Stomach smooth muscle (tissue), 2 donors: Measurements from ENCODE around the gene CCR9.

Experiments used
- H3K27ac ChIP-seq: one replicate; pipeline ENCODE4 v1.7.0; 2013; ENCODE audit warnings: mild to moderate bottlenecking, low read length, inconsistent platforms
- H3K27me3 ChIP-seq, 2 donors: one replicate each; pipeline ENCODE4 v1.7.0; 2013; ENCODE audit warnings: low read length in 2 of 2; ENCODE audit not compliant: insufficient read depth in 2 of 2, control insufficient read depth in 1 of 2
- H3K36me3 ChIP-seq, 2 donors: one replicate each; pipeline ENCODE4 v1.7.0; 2013; ENCODE audit warnings: low read length in 2 of 2; ENCODE audit not compliant: control insufficient read depth in 2 of 2, insufficient read depth in 2 of 2
- H3K4me1 ChIP-seq: one replicate; pipeline ENCODE4 v1.7.0; 2013; ENCODE audit warnings: low read length; ENCODE audit not compliant: control insufficient read depth, insufficient read depth
- H3K4me3 ChIP-seq, 2 donors: one replicate each; pipeline ENCODE4 v1.7.0; 2013; ENCODE audit warnings: low read length in 2 of 2
- H3K9ac ChIP-seq, 2 donors: one replicate each; pipeline ENCODE4 v1.7.0; 2013; ENCODE audit warnings: low read length in 2 of 2, mild to moderate bottlenecking in 1 of 2
- H3K9me3 ChIP-seq, 2 donors: one replicate each; pipeline ENCODE4 v1.7.0; 2013; ENCODE audit warnings: low read length in 2 of 2; ENCODE audit not compliant: control insufficient read depth in 2 of 2
- donor health status: healthy.
- donor health status: Pancreatic carcinoma.

Gene CCR9

DNA sequence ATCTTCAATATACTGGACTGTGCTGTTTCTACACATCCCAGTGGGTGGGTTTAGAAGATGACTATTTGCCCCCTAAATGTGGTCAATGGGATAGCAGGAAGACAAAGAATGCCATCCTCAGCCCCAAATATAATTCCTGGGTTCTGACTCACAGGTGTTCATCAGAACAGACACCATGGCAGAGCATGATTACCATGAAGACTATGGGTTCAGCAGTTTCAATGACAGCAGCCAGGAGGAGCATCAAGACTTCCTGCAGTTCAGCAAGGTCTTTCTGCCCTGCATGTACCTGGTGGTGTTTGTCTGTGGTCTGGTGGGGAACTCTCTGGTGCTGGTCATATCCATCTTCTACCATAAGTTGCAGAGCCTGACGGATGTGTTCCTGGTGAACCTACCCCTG is 60.0 kb downstream of the CCR9 start:
- Histone ChIP-seq H3K4me1 (peaks cover 5% of the 10 kb centered on the region), H3K36me3 (peaks cover 58 to 71% of the 10 kb centered on the region in 2 donors), H3K27me3 (no peaks in the 10 kb centered on the region), H3K4me3 (no peak overlapping the region), H3K9ac (no peak overlapping the region), H3K27ac (no peak overlapping the region), H3K9me3 (no peaks in the 10 kb centered on the region)

DNA sequence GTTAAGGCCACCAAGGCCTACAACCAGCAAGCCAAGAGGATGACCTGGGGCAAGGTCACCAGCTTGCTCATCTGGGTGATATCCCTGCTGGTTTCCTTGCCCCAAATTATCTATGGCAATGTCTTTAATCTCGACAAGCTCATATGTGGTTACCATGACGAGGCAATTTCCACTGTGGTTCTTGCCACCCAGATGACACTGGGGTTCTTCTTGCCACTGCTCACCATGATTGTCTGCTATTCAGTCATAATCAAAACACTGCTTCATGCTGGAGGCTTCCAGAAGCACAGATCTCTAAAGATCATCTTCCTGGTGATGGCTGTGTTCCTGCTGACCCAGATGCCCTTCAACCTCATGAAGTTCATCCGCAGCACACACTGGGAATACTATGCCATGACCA is 60.5 kb downstream of the CCR9 start:
- Histone ChIP-seq H3K4me3 (no peak overlapping the region), H3K9ac (no peak overlapping the region), H3K4me1 (peaks cover 5% of the 10 kb centered on the region), H3K27me3 (no peaks in the 10 kb centered on the region), H3K36me3 (peaks cover 63 to 75% of the 10 kb centered on the region in 2 donors), H3K27ac (no peak overlapping the region), H3K9me3 (no peaks in the 10 kb centered on the region)

DNA sequence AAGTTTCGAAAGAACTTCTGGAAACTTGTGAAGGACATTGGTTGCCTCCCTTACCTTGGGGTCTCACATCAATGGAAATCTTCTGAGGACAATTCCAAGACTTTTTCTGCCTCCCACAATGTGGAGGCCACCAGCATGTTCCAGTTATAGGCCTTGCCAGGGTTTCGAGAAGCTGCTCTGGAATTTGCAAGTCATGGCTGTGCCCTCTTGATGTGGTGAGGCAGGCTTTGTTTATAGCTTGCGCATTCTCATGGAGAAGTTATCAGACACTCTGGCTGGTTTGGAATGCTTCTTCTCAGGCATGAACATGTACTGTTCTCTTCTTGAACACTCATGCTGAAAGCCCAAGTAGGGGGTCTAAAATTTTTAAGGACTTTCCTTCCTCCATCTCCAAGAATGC is 61.0 kb downstream of the CCR9 start:
- Histone ChIP-seq H3K9ac (no peak overlapping the region), H3K4me1 (peaks cover 5% of the 10 kb centered on the region), H3K9me3 (no peaks in the 10 kb centered on the region), H3K4me3 (no peak overlapping the region), H3K36me3 (peaks cover 67 to 78% of the 10 kb centered on the region in 2 donors), H3K27me3 (no peaks in the 10 kb centered on the region), H3K27ac (no peak overlapping the region)

DNA sequence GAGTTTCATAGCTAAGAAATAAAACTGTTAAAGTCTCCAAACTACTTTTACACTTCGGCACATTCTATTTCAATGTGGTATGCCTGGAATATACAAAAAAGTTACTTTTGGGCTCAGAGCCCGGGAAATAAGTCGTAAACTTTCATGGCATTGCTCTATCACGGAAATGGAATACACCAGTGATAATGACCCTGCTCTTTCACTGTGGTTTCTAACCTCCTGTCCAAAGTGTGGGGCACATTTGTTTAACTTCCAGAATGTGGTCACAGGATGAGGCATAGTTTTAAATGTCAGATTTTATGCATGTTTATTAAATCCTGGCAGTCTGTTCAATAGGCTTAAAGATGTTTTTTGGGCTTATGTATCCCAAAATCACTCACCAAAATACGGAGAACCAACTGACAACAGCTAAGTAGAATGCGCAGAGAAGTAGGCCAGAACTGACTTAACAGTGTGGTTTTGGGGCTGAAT is 62.0 kb downstream of the CCR9 start:
- no peak overlapping the region for H3K27ac ChIP-seq
- peaks cover 5% of the 10 kb centered on the region for H3K4me1 ChIP-seq
- H3K9ac ChIP-seq: no peak overlapping the region
- no peaks in the 10 kb centered on the region for H3K27me3 ChIP-seq
- H3K36me3 ChIP-seq: peaks cover 74 to 81% of the 10 kb centered on the region in 2 donors
- no peaks in the 10 kb centered on the region for H3K9me3 ChIP-seq
- no peak overlapping the region for H3K4me3 ChIP-seq

DNA sequence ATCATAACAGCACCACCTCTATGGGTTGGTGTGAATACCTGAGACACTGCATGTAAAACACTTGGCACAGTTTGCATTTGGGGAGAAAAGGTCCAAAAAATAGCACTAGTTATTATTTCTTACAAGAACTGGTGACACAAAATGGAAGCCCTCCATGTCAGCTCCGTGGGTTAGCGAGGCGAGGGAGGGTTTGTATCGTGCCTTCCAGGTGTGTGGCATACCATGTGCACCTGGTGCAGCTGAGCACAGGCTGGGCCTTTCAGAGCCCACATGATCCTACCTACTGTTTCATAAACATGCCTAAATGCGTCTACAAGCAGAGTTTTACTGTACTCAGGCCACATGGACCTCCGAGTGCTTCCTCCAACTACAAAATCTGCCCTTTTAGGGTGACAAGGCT is 62.5 kb downstream of the CCR9 start:
- Histone ChIP-seq H3K4me3 (no peak overlapping the region), H3K36me3 (peaks cover 76 to 83% of the 10 kb centered on the region in 2 donors), H3K27ac (no peak overlapping the region)

DNA sequence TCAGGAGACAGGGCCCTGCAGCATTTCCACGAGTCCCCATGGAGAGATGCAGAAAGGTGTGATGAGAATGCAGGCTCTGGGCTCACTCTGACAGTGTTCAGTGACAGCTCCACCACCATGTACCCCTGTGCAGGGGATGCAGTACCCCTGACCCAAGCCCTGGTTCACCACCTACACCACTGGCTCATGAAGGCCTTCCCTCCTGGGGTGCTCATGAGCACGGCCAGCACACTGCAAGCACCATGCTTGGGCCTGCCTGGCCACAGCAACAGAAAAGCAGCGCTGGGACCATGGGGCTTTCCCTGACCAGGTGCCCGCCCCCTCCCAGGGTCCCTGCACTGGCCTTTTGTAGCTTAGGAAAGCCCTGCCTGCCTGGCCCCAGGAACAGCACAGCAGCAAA is 63.1 kb downstream of the CCR9 start:
- Histone ChIP-seq H3K9me3 (no peaks in the 10 kb centered on the region), H3K27me3 (no peaks in the 10 kb centered on the region), H3K9ac (no peak overlapping the region), H3K4me3 (no peak overlapping the region), H3K4me1 (peaks cover 5% of the 10 kb centered on the region), H3K27ac (no peak overlapping the region), H3K36me3 (peaks cover 82 to 89% of the 10 kb centered on the region in 2 donors)

More for the DNA sequence above, 62.5 kb downstream of the CCR9 start:
- Histone ChIP-seq H3K27me3 (no peaks in the 10 kb centered on the region), H3K4me1 (peaks cover 5% of the 10 kb centered on the region), H3K9me3 (no peaks in the 10 kb centered on the region), H3K9ac (no peak overlapping the region)

DNA sequence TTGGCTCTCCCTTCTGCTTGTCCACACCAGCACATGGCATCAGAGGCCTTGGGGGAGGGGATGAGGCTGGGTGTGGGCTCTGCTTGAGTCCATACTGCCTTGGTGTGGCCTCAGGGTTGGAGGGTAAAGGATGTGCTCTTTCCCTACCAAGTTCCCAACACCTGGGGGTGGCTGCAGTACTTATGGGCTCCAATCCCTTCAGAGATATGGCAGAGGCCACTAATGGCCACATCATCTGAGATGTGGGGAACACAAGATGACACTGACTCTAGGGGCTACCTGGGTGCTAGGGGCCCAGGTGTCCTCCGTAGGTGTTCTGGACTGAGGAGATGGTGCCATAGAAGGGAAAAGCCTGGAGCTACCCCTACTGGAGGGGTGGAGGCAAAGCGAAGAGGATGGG is 63.8 kb downstream of the CCR9 start:
- Histone ChIP-seq H3K4me1 (peaks cover 5% of the 10 kb centered on the region), H3K9me3 (no peaks in the 10 kb centered on the region), H3K4me3 (no peak overlapping the region), H3K27me3 (no peaks in the 10 kb centered on the region), H3K36me3 (peaks cover 85 to 95% of the 10 kb centered on the region in 2 donors), H3K27ac (no peak overlapping the region), H3K9ac (no peak overlapping the region)

DNA sequence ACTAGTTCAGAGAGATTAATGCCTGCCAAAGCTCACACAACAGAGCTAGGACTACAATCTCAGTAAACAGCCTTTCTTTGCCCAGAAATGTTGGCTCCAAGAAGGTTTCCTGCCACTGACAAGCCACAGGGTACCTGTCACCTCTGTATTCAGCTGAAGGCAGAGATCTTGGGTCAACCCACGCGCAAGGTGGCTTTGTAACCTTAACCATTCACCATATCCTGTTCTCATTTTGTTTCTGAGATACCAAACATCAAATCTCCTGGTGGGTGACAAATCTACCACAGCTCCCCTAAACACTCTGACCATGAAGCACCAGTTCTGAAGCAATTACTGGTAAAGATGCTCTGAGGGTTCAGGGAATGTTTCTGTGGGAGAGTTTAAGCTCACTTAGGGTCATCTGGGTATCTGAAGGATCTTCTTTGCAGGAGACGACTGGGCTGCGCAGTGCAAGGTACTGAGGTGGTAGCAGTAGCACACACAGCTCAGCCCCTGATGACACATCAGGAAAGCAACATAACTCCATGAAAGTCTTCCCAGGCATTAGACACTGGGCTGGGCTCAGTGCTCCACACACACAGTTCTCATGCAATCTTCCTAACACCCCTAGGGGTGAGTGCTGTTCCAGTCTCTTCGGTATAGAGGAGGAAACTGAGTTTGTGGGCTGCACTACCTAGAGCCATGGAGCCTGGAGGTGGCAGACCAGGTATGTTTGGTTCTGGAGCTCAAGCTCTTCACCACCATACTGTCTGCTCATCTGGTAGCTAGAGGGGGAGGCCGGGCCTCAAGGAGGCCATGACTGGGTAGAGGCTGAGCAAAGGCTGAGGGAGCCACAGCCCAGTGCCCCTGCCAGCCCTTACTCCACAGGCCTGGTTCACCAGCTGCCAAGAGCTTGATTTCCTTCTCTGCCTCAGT is 64.6 kb downstream of the CCR9 start:
- no peak overlapping the region for H3K4me3 ChIP-seq
- no peaks in the 10 kb centered on the region for H3K9me3 ChIP-seq
- H3K9ac ChIP-seq: no peak overlapping the region
- H3K36me3 ChIP-seq: peaks cover 85 to 95% of the 10 kb centered on the region in 2 donors
- no peak overlapping the region for H3K27ac ChIP-seq
- no peaks in the 10 kb centered on the region for H3K27me3 ChIP-seq
- peaks cover 5% of the 10 kb centered on the region for H3K4me1 ChIP-seq

DNA sequence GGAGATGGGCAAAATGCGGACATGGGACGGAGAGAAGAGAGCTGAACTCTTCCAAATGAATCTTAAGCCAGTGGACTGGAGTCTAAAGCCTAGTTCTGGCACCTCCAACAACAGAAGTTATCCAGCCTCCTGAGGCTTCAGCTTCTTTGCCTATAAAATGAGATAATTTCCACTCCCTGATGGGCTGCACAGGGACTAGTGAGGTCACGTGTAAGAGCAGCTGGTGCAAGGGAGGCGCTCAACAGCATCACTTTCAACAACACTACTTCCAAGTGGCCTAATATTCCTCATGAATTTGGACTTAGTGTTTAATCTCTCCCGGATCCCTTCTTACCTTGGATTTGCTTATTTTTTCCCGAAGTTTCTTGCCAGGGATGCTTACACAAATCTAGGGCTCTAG is 65.6 kb downstream of the CCR9 start:
- Histone ChIP-seq H3K36me3 (peaks cover 80 to 88% of the 10 kb centered on the region in 2 donors), H3K9ac (no peak overlapping the region), H3K4me3 (no peak overlapping the region), H3K4me1 (peaks cover 5% of the 10 kb centered on the region), H3K27ac (no peak overlapping the region), H3K27me3 (no peaks in the 10 kb centered on the region), H3K9me3 (no peaks in the 10 kb centered on the region)

DNA sequence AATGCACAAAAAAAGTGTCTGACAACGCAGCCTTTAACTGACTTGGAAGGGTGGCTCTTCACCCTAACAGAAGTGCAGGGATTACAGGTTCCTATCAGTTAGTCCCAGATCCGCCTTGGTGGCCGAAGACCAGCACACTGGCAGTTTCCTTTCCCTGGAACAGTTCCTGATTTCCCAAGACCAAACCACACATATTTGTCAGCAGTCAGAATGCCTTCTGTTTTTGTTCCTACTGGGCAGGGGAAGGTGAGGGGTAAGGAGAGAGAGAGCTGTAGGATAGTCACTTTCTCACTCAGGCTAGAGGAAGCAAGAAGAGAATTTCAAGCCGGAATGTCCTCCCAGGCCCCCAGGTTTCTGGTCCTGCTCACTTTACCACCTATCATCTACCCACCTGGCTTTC is 66.1 kb downstream of the CCR9 start:
- Histone ChIP-seq H3K36me3 (peaks cover 77 to 83% of the 10 kb centered on the region in 2 donors), H3K9me3 (no peaks in the 10 kb centered on the region), H3K27me3 (no peaks in the 10 kb centered on the region), H3K4me1 (peaks cover 5% of the 10 kb centered on the region), H3K27ac (no peak overlapping the region), H3K9ac (no peak overlapping the region), H3K4me3 (no peak overlapping the region)
